GM18505 (cell line): ENCODE results near the gene OR56A1.

Experiments used
- ATAC-seq: cut with Tn5 transposase; IDR thresholded peaks from one replicate; pipeline ENCODE4 v1.9.1; 2021; ENCODE audit not compliant: unreplicated experiment
- POLR2A ChIP-seq: IDR thresholded peaks from 4 replicates; pipeline ENCODE4 v1.6.1; 2011; ENCODE audit warnings: borderline replicate concordance; ENCODE audit not compliant: insufficient read depth, insufficient read length; ENCODE audit errors: extremely low read depth

The OR56A1 gene

DNA sequence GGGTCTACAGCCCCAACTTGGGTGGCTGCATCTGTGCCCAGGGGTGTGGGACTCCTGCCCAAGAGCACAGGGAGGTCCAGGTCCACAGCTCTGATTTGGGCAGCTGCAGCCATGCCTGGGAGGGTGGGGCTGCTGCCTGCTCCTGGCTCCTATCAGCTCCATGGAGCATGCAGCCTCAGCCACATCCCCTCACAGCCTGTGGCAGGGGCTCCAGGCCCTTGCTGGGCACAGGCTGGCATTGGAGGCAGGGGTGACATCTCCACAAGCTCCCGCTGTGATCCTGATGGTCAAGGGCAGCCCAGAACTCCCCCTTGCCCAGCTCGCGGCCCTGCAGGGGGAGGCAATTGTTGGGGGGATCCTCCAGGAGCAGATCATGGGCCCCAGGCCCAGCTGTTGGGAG is 17.5 kb downstream of the OR56A1 start:
- ATAC-seq = no peak
- no peak for TF ChIP-seq POLR2A

DNA sequence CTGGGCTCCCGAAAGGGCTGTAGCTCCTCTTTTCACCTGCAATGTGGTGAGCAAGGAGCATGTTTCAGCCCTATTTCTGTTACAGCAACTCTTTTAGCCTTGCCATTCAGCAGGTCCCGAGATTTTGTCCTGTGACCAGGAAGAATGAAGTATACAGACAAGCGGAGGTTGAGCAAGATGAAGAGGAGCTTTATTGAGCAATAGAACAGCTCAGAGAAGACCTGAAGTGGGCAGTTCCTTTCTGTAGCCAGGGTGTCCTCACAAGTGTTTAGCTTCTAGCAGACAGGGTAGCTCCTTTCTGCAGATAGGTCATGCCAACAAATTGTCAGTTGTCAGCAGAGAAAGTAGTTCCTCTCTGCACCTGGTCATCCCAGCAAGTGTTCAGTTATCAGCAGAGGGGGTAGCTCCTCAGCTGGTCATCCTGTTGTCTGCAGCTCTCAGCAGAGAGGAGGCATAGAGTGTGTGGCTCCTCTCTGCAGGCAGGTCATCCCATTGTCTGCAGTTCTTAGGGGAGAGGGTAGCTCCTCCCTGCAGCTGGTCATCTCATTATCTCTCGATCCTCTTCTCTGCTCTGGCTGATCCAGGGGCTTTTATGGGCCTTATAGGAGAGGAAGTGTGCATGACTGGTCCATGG is 18.4 kb downstream of the OR56A1 start:
- ATAC-seq = no peak
- TF ChIP-seq POLR2A = no peak

DNA sequence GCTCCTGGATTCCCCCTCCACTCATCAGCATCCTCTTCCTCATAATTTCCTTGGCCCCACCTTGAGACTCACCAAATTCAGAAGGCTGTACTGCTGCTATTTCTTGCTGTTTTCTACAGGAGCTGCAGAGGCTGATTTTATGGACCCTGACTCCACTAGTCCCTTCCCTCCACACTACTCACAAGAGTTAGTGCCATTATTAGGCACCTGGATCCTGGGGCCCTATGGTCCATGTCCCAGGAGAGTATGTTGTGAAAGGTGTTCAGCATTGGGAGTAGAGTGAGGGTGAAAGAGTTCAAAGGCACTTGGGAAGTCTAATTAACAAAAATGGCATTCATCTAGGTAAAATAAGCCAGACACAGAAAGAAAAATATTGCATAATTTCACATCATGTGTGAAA is 23.7 kb downstream of the OR56A1 start, which contains the start of gene OR56A4:
Gene OR56A4, minus strand, starts transcription at position 101 of the 400 bp plus-strand sequence. CDS start 3,954 bp downstream, outside the sequence.
- TF ChIP-seq POLR2A = no peak
- ATAC-seq = no peak

DNA sequence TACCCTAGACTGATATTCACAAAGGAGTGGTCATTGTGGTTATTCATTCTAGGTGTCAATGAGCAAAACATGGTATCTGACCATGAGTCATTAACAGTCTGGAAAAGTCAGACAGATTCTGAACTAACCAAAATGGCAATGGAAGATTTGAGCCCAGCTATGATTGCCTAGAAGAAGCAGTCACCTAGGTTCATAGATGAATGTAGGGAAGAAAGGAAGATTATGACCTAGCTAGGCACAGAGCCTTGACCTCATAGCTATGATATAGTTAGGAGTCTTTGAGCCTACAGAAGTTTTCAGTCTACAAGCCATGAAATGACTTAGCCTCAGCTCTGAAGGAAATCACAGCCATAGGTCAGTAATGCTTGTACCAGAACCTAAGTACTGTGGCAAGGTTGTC is 24.2 kb downstream of the OR56A1 start:
- no peak for ATAC-seq
- TF ChIP-seq POLR2A = no peak

DNA sequence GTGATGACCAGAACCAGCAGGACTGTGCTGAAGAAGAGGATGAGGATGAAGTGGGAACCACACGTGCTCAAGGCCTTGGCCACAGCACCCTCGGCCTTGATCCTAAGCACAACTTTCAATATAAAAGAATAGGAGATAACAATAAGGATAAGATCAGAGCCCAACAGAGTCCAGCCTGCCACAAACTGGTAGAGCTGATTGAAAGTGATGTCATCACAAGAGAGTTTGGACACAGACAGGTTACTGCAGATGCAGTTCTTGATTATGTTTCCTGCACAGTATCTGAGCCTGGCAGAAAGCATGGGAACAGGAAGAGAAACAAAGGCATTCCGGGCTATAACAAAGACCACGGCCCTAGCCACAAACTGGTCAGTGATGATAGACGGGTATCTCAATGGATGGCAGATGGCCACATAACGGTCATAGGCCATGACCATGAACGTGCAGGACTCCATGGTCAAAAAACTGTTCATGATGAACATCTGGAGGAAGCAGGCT is 28.3 kb downstream of the OR56A1 start:
- TF ChIP-seq POLR2A = no peak
- ATAC-seq = no peak

DNA sequence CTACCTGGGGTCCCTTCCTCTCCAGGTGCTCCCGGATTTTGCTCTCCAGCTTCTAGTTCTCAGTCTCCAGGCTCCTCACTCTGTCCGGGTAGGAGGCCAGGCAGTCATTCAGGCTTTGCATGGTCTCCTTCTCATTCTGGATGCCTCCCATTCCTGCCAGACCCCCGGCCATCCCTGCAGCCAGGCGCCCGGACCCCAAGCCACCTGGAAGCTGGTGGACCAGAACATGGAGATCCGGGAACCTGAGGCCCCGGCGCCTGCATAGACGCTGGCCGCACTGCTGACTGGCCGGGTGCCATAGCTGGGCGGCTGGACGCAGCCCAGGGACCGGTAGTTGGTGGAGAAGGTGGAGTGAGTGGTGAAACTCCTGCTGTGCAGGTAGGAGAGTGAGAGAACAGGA is 35.8 kb downstream of the OR56A1 start:
- TF ChIP-seq POLR2A = no peak
- ATAC-seq = no peak

DNA sequence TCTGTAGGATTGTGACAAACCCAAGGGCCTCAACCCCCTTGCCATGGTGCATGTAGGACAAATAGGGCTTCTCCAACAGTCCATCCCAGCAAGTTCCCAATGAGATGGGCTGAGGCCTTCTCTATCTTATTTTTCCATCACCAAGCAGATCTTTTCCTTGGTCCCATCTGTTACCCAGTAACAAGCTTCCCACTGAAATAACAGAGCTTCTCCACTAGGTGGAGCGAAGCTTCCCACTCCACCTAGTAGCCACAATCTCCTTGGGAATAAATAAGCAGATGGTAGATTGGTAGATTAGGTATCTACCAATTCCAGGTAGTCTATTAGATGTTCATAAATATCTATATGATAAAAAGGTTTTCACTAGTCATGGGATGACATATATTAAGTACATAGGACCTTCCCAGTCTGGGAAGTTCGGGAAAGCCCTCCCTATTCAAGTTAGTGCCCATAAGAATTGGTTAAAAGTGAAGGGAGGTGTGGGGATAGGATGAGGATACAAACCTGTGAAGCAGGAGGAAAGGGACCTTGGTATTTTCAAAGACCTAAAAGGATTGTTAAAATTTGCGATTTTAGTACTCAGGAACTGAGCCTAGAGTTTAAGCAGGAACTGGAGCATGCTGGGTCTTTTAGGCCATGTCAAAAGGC is 37.8 kb downstream of the OR56A1 start:
- TF ChIP-seq POLR2A = no peak
- no peak for ATAC-seq

DNA sequence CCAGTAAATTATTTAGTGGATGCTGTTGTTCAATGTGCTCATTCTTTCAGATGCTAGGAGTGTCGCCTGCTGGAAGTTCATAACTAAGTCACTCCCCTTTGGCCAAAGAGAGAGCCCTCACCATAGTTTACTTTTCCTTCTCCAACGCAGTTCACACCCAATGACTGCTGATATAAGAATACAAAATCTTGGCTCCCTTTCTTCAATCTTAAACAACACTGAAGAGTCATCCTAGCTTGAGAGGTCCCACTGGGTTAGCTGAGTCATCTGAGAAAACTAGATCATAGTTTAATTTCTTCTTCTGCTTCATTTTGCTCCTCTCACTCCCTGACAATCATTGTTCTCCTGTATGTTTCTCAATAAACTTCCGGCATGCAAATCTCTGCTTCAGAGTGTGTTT is 38.4 kb downstream of the OR56A1 start:
- TF ChIP-seq POLR2A = no peak
- ATAC-seq = no peak

DNA sequence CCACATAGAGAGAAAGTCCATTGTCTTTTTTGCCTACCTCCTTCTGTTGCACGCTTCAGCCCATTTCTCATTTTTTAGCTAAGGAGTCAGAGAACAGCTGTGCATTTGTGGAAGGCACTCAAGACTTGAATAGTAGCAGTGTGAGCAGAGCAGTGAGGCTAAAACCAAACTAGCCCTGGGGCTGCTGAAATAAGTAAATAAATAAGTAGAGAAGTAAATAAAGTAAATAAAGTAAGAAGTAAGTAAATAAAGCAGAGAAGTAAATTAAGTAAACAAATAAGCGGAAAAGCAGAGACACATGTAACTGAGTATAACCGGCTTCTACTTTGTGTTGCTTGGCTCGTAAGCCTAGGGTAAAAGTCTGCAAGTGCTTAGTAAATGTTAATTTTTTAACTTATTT is 41.4 kb downstream of the OR56A1 start:
- no peak for ATAC-seq
- TF ChIP-seq POLR2A = no peak

DNA sequence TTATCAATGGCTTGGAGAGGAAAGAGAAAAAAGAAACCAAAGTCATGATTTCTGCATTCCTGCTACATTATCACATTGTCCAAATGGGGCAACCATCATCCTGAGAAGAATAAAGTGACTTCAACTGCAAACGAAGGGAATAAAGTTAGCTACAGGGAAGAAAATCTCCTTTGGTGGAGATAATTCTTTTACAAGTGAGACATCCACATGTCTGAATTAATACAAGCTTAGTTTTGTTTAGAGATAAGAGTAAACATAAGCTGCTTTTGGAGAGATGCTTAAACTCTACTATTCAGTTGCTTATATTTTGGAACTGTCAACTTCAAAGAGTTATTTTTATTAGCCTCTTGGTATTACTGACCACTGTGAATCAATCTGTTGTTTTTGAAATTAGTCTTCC is 43.7 kb downstream of the OR56A1 start, which contains the start of gene OR52L1:
Gene OR52L1, minus strand, starts transcription at position 101 of the 400 bp plus-strand sequence. Its CDS starts 55 bp downstream, at position 46.
- no peak for ATAC-seq
- TF ChIP-seq POLR2A = no peak

DNA sequence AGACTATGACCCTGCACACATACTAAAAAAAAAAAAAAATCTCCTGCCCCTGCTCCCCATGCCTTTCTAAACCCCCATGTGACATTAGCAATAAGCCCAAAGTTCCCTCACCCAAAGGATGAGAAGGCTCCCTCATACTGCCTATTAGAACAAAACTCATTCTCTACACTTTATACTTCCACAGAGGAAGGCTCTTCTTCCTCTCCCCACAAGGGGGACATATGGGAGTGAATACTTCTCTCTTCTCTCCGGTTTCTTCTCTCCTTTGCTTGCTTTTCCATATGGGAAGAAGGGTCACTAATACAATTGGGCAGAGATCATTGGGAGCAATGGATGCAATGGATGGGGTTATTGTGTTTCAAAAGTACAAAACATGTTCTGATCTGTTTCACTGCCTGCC is 47.1 kb downstream of the OR56A1 start:
- no peak for TF ChIP-seq POLR2A
- ATAC-seq = no peak

DNA sequence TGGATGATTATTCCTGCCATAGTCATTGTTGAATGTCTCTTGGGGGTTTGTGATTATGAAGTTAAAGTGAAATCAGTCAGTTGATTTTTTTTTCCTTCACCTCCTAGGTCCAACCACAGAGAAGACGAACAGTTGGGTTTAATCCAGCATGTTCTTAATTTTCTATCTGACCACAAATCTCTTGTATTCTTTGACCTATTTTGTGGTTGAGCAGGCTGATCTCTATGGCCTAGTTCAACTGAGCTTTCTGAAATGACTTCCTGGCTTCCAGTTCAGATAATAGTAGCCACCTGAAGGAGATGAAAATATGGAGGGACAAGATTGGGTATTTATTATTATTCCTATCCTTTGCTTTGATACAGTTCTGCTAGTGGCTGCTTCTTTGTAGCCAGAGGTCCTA is 57.0 kb downstream of the OR56A1 start:
- TF ChIP-seq POLR2A = no peak

More for the DNA sequence above, 57.0 kb downstream of the OR56A1 start:
- no peak for ATAC-seq
